ENCODE results near the gene LMNA. TPM values are rescaled to one million over a fixed set of nuclear protein-coding genes. Genes with fewer than 3 reads are reported as not detected.
A peak's percentile ranks its signal among the peaks of the same experiment; 100 is the strongest.

The LMNA gene
- total RNA-seq, 1 donor from 2014 or later, result 1,573 TPM

DNA sequence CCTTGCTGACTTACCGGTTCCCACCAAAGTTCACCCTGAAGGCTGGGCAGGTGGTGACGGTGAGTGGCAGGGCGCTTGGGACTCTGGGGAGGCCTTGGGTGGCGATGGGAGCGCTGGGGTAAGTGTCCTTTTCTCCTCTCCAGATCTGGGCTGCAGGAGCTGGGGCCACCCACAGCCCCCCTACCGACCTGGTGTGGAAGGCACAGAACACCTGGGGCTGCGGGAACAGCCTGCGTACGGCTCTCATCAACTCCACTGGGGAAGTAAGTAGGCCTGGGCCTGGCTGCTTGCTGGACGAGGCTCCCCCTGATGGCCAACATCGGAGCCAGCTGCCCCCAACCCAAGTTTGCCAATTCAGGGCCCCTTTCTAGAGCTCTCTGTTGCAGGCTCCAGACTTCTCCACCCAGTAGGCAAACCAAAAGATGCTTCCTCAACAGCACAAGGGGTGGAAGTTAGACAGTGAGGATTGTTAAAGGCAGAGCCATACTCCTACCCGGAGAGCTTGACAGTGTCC, 22.5 kb downstream of the LMNA start:
- no peak for DNase-seq (ENCODE audit: low read depth)

DNA sequence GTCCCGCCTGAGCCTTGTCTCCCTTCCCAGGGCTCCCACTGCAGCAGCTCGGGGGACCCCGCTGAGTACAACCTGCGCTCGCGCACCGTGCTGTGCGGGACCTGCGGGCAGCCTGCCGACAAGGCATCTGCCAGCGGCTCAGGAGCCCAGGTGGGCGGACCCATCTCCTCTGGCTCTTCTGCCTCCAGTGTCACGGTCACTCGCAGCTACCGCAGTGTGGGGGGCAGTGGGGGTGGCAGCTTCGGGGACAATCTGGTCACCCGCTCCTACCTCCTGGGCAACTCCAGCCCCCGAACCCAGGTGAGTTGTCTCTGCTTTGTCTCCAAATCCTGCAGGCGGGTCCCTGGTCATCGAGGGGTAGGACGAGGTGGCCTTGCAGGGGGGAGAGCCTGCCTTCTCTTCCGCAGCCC, 24.0 kb downstream of the LMNA start:
- DNase-seq (ENCODE audit: low read depth), result no peak

DNA sequence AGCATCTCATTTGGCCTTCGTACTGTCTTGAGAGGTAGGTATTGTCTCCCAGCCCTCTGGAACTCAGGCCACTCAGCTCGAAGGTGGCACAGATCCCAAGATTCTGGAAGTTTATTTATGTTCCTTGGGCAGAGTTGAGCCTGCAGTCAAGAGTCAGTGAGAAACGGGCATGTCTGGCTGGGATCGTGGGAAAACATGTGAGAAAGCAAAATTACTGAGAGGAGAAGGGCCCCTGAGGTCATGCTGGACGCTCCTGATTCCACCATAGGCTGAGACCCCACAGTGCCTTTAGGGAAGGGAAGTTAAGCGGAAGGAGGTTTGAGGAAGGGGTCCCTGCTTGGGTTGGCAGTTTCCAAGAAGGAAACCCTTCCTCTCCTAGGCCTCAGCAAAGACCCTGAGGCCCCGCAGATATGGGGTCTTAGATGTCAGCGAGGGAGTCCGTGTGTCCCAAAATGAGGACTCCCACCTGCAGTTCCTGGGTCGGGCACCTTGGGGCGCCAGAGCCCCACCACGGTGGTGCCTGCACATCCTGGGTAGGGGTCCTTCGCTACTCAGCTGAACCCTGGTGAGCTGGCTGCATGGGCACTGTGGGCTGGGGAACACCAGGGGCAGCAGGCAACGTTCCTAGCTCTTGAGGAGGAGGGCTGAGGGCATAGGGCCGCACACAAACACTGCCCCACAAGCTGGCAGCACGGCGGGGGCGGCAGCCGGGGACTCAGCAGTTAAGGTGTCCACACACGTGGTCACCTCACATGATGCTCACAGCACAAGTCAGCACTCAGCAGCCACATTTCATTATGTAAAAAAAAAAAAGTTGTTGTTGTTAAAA, 26.6 kb downstream of the LMNA start:
- peak; percentile 30 for DNase-seq (ENCODE audit: low read depth)

DNA sequence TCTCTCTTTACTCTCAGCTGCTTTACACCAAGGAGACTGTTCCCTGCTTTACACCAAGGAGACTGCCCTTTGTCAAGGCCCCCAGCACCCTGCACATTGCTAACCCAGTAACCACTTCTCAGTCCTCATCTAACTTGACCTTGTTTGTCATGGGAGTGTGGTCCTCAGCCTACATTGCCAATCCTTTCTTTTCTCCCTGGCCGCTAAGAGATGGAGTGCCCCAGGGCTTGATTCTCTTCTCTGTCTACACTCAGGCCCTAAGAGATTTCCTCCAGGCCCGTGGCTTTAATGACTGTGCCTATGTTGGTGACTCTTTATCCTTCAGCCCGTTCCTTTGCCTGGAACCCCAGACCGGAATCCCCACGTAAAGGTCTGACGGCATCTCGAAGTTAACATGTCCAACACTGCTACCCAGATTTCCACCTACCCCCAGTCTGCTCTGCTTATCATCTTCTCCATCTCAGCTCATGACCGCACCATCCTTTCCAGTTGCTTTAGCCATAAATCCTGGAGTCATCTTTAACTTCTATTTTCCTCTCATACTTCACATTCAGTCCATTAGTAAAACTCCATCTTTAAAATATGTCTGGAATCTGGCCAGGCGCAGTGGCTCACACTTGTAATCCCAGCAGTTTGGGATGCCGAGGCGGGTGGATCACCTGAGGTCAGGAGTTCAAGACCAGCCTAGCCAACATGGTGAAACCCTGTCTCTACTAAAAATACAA, 29.4 kb downstream of the LMNA start:
- DNase-seq (ENCODE audit: low read depth), result peak; percentile 49

DNA sequence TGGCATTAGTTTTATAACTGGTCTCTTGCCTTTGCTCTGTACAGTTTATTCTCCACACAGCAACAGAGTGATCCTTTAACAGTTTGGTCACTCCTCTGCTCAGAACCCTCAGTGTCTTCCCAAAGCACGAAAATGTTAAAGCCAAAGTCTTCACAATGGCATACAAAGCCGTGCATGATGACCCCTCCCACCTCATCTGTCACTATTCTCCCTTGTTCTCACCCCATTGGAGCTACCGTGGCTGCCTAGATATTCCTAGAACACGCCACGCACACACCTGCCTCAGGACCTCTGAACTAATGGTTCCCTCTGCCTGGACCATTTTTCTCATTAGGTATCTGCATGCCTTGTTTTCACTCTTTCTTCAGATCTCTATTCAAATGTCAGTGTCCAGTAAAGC, 30.2 kb downstream of the LMNA start:
- no peak for DNase-seq (ENCODE audit: low read depth)

DNA sequence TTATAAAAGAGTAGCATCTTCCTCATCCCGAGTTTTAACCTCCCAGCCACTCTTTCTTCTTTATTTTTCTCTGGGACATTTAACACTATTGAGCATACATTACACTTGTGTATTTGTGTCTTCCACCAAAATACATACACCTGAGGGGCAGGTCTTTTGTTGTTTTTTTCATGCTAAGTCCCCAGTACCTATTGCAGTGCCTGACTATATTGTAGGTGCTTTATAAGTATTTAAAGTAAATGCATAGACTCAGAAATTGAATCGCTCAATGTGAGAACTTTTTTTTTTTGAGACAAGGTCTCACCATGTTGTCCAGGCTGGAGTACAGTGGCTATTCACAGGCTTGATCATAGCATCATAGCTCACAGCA, 31.1 kb downstream of the LMNA start:
- no peak for DNase-seq (ENCODE audit: low read depth)

DNA sequence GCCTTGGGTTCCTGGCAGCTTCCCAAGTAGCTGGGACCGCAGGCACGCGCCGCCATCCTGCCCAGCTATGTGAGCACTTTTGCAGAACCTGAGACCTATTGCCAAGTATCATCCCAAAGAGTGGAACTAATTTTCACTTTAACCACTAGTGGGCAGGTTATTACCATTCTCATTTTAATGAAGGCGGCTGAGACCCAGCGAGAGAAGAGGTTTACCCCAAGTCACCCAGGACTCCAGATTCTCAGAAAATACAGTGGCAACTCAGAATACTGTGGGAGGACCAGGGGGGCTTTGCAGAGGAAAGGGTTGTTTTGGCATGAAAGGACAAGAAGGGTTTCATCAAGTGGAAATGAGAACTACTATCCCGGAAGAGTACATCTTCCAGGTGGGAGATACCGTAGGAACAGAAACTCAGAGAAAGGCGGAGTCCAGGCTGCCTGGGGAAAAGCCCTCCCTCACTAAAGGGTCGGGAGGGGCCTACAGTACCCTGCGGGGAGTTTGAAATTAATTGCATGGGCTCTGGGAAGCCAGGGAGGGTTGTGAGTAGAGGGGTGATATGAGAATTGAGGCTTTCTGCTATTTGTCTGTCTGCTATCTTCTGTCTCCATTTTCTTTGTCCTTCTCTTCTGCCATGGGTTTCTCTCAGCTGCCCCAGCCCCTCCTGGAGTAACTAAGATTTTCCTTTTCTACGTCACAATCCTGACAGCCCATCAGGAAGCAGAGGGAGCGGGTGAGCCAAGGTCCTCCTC, 31.7 kb downstream of the LMNA start:
- DNase-seq (ENCODE audit: low read depth), result peak; percentile 97

DNA sequence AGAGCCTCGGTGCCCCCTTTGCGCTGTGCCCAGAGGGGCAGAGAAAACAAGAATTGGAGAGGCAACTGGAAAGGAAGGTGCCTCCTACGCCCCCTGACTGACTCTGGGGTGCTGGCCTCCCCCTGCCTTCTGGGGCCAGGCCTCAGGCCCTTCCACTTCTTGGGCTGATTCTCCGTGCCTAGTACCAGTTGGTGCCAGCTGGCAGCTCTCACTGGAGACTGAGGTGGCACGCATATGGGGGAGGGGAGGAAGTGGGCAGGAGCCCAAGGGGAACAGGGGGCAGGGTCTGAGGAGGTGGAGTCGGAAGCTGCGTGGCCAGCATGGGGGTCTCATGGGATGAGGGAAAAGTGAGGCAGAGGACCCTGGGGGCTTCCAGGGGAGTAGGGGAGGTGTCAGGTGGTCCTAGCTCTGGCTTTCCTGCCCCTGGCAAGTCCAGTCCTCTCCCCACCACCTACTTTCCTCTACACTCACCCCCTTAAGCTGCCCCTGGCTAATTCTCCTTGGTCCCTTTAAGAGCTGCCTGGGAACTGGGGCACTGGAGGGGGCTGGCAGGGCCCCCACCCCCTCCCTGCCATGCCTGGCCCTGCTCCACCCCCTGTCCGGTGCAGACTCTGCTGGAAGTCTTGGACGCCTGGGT, 32.4 kb downstream of the LMNA start:
- peak; percentile 66 for DNase-seq (ENCODE audit: low read depth)

DNA sequence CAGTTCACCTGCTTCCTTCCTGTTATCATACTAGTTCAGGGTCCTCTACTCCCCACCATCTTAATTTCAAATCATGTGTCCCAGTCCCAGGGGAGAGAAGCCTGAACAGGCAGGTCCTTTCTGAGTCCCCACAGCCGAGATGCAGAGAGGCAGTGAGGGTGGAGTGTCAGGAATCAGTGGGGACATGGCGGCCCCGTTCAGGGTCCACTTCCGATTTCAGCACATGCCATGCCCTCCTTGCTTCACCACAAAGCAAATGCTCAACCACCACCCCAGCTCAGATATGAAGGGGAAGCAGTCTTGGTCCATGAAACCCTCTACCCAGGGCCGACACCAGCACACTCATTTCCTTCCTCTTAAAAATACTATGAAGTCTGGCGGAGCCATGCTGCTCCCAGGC, 33.7 kb downstream of the LMNA start:
- DNase-seq (ENCODE audit: low read depth), result no peak

DNA sequence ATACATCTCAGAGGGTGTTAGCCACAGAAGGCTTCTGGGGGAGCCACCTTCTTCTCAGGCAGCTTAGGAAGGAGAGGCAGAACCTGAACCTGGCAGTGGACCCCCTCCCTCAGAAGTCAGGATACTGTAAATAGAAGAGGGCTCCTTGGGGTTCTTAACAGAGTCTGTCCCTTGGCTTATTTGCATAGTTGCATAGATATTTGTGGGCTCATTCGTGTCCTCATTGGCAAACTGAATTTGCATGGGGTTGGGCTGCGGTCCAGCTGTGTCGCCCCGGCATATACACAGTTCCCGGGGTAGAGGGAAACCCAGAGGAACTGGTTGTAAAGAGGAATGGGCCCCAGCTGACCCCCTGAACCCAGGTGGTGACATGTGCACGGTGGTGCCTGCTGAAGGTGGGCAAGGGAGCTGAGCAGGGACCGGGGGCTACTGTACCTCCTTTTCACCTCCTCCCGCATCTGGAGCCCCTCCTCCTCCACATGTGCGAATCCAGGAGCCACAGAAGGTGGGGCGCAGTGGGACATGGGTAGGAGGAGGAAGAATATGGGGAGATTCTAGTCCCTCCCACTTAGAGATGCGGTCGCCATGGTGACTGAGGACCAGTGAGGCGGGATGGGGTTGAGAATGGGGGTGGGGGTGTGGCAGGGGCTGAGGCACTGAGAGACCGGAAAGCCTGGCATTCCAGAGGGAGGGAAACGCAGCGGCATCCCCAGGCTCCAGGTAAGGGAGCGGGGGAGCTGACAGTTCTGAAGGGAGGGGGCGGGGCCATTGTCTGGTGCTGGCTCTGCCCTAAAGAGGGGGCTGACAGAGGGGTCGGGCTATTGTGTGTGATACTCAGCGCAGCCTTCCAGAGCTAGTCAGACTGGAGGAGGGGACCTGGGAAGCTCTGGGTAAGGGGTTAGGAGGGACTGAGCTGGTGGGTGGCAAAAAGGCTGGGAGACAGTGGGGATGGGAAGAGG, 35.1 kb downstream of the LMNA start:
- no peak for DNase-seq (ENCODE audit: low read depth)

DNA sequence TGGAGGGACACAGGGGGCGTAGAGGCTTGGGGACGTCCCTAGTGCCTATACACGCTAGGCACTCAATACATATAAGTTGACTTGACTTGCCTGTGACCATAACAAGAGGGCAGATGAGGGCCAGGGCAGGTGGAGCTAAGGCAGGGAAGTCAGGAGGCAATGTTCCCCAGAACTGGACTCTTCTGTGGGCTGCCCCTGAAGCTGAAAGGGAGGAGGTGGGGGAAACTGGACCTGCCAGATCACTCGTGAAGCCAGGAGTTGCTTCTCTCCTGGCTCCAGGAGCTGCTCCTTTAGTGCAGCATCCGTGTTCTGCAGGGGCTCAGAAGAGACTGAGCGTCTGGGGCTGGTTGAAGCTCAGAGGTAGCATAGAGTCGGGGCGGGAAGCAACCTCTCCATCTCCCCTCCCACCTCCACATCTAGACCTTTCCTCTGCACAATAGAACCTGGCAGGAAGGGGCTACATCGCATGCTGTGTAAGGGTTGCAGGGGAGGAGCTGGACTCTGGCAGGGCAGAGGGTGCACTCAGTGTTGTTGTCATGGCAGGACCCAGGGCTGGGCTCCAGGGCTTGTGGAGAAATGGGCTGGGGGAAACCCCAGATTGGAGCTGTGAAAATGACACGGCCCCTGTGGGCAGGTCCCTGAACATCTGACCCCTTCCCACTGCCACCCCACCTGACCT, 36.0 kb downstream of the LMNA start:
- DNase-seq (ENCODE audit: low read depth), result no peak

DNA sequence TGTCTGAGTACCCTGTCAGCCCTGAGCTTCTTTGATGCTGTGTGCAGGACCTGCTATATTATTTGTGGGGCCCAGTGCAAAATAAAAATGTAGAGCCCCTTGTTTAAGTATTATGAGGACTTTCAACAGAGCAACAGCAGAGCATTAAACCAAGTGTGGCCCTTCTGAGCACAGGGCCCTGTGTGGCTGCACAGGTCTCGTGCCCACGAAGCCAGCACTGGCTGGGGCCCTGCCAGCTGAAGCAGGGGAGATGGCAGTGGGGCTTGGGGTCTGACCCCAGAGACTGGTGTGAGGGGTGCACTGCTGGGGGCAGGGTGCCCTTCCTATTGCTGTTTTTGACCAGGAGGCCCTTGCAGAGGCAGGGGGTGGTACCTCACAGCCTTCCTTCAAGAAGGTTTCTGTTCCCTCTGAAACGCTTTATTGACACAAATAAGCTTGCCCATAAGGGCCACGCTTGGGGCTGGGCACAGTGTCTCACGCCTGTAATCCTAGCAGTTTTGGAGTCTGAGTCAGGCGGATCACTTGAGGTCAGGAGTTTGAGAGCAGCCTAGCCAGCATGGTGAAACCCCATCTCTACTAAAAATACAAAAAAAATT, 36.7 kb downstream of the LMNA start:
- peak; percentile 67 for DNase-seq (ENCODE audit: low read depth)

DNA sequence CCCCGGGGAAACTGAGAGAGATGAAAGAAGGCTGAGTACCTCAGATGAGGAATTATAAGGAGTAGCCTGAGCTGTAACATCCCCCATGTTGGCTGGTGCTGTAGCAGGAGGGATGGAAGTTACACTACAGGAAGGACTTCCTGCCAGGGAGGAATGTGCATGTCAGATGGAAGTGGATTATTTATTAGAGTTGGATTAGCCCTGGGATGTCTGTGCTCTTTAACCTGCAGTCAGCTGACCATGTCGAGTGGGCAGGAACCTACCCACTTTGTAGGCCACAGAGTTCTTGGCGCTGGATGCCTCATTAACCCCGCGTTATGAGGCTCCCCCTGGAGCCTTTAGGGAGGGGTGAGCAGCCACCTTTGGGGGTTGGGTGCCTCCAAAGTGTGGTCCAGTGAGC, 38.1 kb downstream of the LMNA start:
- DNase-seq (ENCODE audit: low read depth), result no peak

DNA sequence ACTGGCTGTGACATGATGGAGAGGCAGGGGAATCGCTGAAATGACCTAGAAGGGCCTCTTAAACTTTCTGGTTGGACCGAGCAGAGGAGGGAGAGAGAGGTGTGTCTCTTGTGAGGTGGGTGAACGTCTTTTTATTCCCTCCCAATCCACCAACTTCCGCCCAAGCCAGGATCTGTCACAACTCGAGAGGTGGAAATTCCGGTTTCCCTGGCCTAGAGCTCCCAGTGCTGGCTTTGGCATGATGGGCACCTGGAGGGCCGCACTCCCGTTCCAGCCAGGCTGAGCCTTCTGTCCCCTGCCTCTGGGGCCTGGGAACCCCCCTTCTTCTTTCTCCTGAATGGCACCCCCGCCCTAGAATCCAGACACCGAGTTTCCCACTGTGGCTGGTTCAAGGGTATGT, 38.9 kb downstream of the LMNA start, which contains the start of gene SEMA4A:
Gene SEMA4A, plus strand, starts transcription at position 224 of the 400 bp plus-strand sequence. CDS start 994 bp downstream, outside the sequence.
- no peak for DNase-seq (ENCODE audit: low read depth)

DNA sequence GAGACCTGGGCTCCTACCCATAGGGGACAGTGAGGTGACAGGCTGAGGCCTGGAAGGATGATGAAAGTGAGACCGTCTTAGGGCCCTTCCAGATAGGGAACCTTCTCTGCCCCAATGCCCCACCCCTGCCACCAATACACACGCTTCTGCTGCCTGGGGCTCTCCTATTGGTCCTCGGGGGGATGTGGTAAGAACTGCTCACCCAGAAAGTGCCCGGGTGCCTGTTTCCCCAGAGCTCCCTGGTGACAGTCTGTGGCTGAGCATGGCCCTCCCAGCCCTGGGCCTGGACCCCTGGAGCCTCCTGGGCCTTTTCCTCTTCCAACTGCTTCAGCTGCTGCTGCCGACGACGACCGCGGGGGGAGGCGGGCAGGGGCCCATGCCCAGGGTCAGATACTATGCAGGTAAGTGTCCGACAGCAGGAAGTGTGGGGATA, 39.8 kb downstream of the LMNA start:
- no peak for DNase-seq (ENCODE audit: low read depth)

DNA sequence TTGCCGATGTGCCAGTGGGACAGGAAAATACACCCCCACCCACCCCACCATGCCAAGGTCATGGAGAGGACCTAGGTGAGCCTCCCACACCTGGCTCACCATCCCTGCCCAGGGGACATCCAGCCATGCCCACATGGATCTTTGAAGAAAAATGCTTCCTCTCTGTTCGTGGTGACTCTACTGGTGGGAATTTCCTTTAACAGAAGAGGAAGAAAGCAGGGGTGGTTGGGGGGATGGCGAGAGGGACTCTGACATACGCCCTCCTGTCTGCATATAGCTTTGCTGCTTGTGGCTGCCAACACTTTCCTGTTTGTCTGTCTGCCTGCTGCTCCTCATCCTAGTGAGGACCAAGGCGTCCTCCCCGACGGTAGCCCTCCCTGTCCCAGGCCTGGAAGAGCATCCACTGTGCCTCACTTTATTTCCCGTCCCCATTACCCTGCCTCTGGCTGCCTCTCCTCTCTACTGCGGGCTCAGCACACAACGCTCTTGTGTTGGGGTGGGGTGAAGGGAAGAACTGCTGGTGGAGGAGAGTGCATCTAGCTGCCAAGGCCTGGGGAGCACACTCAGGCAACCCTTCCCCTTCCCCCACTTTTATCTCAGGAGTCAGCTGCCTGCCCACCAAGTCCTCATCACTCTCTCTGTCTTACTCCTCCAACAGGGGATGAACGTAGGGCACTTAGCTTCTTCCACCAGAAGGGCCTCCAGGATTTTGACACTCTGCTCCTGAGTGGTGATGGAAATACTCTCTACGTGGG, 41.4 kb downstream of the LMNA start:
- DNase-seq (ENCODE audit: low read depth), result no peak

DNA sequence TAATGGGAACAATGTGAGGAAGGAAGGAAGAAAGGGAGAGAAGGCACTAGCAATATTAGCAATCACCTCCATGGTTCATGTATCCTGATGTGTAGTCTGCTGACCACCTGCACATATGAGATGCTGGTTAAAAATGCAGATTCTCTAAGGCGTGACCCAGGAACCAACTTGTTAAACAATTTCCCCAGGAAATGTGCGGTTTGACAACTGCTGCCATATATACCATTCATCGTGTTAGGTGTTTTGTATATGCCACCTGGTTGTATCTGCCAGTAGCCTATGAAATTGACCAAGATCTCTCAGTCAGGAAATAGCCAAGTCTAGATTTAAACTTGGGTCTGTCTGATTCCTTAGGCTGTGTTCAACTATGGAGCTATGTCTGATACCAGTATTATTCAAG, 43.0 kb downstream of the LMNA start:
- DNase-seq (ENCODE audit: low read depth), result no peak

DNA sequence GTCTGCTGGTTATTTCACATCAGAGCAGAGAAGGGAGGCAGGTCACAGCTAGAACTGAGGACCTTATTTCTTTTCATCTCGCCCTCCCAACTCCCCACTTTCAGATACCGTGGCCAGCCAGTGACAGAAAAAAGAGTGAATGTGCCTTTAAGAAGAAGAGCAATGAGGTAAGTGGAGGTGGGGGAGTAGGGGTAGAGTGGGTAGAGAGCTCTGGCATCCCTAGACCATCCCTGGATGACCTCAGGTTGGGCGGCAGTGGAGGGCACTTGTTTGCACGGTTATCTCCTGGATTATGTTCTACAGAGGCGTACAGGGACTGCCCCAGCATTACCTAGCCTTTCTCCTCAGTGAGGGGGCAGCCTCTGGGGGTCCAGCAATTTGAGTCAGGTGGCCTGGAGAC, 43.5 kb downstream of the LMNA start:
- no peak for DNase-seq (ENCODE audit: low read depth)

Data from myocyte (in vitro differentiated cells).